Activated CD4-positive, alpha-beta T cell treated with anti-CD3 and anti-CD28 coated beads for 4 hours (primary cell): ENCODE data around the gene BTNL2.
A peak's percentile ranks its signal among the peaks of the same experiment; 100 is the strongest.
"Not testable (repeated sequence)": the region's sequence is repeated elsewhere in the genome, so short reads cannot be mapped to it uniquely, and the experiment has no call there.

Experiments
- DNase-seq, 2 donors: peaks; one replicate each; pipeline ENCODE4 v3.0.0-alpha.2; 2020

Gene BTNL2

GRCh38 chr6:32406857-32407256, at the start of gene BTNL2:
TSS of gene BTNL2 (minus strand) at chr6:32407181. CDS start at chr6:32407123, 58 bp downstream.
- no peak for DNase-seq

DNA sequence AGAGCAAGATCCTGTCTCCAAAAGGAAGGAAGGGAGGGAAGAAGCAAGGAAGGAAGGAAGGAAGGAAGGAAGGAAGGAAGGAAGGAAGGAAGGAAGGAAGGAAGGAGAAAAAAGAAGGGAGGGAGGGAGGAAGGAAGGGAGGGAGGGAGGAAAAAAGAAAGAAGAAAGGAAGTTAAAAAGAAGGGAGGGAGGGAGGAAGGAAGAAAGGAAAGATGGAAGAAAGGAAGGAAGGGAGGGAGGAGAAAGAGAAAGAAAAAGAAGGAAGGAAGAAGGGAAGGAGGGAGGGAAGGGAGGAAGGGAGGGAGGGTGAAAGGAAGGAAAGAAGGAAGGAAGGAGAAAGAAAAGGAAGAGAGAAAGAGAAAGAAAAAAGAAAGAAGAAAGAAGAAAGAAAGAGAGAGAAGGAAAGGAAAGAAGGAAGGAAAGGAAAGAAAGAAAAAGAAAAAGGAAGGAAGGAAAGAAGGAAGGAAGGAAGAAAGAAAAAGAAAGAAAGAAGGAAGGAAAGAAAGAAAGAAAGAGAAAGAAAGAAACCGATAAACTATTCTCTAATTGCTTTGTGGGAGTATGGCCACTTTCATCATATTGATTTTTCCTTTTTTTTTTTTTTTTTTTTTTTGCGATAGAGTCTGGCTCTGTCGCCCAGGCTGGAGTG, 42.2 kb upstream of the BTNL2 start:
- no peak for DNase-seq

DNA sequence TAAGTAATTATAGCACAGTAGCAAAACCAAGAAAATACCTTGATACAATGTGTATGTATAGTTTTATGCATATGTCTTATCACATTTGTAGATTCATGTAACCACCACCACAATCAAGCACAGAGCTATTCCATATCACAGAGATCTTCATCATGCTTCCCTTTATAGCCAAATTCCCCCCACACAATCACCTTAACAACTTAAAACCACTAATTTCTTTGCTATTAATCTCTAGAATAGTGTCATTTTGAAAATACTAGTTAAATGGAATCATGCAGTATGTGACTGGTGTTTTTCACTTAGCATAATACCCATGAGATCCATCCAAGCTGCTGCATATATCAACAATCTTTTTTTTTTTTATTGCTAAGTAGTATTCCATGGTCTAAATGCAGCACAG, 41.0 kb upstream of the BTNL2 start:
- DNase-seq, result no peak

DNA sequence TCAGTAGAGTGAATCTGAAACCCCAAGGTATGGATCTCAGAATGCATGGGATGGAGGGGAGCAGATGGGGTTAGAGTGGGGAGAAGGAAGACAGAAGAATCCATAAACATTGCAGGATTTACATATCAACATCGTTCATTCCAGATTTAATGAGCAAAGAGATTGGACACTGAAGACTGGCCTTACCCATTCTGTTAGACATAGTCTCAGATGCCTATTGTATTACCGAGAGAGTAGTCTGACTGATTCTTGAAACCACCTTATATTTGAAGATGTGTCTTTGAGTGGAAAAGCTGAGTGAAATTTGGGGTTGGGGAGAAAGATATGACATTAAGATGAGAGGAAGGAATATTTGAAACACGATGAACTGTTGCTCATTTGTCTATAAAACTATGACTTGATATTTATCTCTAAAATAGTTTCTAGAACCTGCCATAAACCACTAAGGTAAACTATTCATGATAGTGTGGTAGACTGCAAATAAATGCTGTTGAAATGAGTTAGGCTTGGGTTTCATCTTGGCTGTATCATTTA, 38.4 kb upstream of the BTNL2 start:
- DNase-seq, result no peak

DNA sequence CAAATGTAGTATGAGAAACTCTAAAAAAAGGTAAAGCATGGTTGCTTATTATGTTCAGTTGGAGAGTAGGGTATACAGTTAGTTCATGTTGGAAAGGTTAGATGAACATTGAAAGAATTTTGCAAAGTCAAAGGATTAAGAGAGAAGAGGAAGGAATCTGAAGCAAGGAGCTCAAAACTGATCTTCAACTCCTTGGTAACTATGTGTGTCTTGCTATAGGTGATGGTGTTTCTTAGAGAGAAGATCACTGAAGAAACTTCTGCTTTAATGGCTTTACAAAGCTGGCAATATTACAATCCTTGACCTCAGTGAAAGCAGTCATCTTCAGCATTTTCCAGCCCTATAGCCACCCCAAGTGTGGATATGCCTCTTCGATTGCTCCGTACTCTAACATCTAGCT, 37.5 kb upstream of the BTNL2 start:
- no peak for DNase-seq

- no peak for DNase-seq
These were observed 36.1 kb upstream of the BTNL2 start for GRCh38 chr6:32442977-32443552.

DNA sequence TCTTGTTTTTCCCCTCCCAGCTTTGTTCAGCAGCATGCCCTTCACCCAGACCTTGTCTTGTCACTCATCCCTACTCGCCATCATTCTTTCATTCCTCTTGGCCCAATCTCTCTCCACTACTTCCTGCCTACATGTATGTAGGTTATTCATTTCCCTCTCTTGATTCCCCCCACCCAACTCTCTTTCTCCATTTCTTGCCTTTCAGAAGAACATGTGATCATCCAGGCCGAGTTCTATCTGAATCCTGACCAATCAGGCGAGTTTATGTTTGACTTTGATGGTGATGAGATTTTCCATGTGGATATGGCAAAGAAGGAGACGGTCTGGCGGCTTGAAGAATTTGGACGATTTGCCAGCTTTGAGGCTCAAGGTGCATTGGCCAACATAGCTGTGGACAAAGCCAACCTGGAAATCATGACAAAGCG, 35.3 kb upstream of the BTNL2 start:
- DNase-seq, result no peak

GRCh38 chr6:32439602-32440214, 32.7 kb upstream of the BTNL2 start, which contains the start of gene HLA-DRA:
TSS of gene HLA-DRA (plus strand) at chr6:32439887. CDS start at chr6:32439951, 64 bp downstream.
- peak in 1 of 2 donors; percentile 54 for DNase-seq

GRCh38 chr6:32439139-32439538, 32.2 kb upstream of the BTNL2 start:
- DNase-seq, result no peak

DNA sequence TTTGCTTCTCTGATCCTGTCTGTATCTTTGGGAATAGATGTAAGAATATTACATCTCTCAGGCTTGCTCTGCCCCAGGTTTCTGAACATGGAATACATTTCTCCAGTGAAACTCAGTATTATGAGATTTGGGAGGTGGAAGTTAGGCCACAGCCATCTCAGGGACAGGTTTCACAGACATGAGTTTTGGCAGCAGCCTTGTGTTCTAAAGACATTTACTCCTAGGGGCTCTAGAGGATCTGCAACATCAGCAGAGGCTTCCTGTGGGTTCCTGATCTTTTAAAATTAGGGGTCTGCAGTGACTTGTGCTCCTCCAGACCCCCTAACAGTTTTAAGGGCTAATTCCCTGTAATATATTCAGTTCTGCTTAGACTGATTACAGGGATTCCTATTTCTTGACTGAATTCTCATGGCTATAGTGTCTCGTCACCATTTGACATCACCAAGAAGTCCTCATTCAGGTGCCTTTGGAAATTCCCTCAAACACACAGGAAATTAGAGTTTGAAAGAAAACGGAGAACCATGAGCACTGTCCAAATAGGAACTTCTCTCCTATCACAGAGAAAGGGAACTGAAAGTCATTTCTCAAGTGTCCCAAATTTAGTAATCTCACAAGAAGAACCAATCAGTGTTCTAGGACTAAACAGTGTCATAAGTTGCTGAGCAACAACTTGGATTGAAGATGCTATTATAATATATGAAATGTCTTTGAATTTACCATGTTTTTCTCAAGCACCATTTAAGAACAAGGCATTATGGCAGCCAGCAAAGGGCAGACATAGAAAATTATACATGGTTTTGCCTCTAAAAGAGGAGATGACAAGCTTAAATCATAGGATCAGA, 30.2 kb upstream of the BTNL2 start:
- no peak for DNase-seq

- DNase-seq, result no peak
These were observed 29.2 kb upstream of the BTNL2 start for GRCh38 chr6:32436186-32436585.

DNA sequence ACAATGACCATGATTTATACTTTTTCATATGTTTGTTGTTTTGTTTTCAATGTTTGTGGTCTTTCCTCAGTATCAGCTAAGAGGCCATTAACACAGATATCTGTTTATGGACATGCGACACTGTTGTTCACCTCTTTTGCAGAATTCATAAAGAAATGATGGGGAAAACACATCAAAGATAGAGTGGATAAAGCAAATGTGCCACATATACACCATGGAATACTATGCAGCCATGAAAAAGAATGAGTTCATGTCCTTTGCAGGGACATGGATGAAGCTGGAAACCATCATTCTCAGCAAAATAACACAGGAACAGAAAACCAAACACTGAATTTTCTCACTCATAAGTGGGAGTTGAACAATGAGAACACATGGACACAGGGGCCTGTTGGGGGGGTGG, 27.0 kb upstream of the BTNL2 start:
- not testable (repeated sequence) for DNase-seq

- DNase-seq, result no peak
These were observed 25.1 kb upstream of the BTNL2 start for GRCh38 chr6:32432050-32432450.

GRCh38 chr6:32431142-32431541, 24.2 kb upstream of the BTNL2 start:
- no peak for DNase-seq

- DNase-seq, result no peak
These were observed 23.2 kb upstream of the BTNL2 start for GRCh38 chr6:32430179-32430578.

- DNase-seq, result no peak
These were observed 21.0 kb upstream of the BTNL2 start for GRCh38 chr6:32427934-32428474.

DNA sequence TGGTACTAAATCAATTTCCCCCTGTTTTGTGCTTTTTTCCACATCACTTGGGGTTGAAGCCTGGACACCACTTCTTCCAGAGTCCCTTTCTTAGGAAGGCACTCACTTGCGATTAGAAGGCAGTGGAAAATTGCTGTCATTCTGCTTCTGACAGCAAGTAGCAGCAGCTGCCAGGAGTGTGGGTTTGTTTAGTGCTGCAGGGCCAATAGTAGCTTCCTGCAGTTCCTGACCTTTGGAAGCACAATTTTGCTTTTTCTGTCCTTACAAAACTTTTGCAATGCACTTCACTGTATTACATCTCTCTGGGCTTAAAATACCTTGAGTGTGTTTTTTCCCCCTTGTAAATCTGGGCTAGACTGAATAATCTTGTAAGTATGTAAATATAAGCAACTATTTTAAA, 20.2 kb upstream of the BTNL2 start:
- DNase-seq, result no peak

- no peak for DNase-seq
These were observed 19.4 kb upstream of the BTNL2 start for GRCh38 chr6:32426338-32426737.

GRCh38 chr6:32424589-32425300, 17.8 kb upstream of the BTNL2 start:
- no peak for DNase-seq

DNA sequence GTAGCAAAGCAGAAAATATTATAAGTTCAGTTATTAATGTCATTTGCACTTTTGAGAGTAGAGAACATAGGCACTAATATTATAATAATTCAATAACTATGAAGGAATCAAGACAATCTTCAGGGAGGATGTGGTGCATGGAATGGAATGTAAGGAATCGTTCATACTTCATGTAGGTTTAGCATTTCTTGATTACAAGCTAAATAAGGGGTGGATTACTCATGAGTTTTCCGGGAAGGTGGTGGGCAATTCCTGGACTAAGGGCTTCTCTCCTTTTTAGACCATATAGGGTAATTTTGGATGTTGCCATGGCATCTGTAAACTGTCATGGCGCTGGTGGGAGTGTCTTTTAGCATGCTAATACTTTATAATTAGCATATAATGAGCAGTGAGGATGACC, 9.1 kb upstream of the BTNL2 start:
- DNase-seq, result no peak

GRCh38 chr6:32415521-32416019, 8.6 kb upstream of the BTNL2 start:
- peak; percentile 69 to 83 for DNase-seq
